ENCODE results near the gene KAT2B. TPM values are rescaled to one million over a fixed set of nuclear protein-coding genes. Genes with fewer than 3 reads are reported as not detected.
"Not testable (repeated sequence)": the region's sequence is repeated elsewhere in the genome, so short reads cannot be mapped to it uniquely, and the experiment has no call there.

KAT2B gene
- 13.2 and 15.2 TPM in 2 replicates for total RNA-seq (2014; rRNA removed)
- polyA plus RNA-seq (2012): 3.1 TPM

DNA sequence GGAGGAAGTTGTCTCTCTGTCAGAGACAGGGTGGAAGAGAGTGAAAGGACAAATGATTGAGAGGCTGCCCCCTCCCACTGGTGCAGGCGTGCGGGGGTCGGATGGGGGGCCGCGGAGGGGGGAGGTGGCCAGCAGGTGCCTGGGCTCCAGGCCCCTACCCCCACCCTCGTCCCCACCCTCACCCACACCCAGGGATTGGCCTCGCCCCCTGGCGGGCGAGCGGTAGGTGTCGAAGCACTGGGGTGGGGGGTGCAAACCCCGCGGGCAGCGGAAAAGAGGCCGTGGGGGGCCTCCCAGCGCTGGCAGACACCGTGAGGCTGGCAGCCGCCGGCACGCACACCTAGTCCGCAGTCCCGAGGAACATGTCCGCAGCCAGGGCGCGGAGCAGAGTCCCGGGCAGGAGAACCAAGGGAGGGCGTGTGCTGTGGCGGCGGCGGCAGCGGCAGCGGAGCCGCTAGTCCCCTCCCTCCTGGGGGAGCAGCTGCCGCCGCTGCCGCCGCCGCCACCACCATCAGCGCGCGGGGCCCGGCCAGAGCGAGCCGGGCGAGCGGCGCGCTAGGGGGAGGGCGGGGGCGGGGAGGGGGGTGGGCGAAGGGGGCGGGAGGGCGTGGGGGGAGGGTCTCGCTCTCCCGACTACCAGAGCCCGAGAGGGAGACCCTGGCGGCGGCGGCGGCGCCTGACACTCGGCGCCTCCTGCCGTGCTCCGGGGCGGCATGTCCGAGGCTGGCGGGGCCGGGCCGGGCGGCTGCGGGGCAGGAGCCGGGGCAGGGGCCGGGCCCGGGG lies at the start of gene KAT2B:
TSS of gene KAT2B (plus strand) at position 682 of the 783 bp plus-strand sequence. CDS start at position 714, 32 bp downstream.
- peak; percentile 64 for DNase-seq (ENCODE audit: low read depth)

DNA sequence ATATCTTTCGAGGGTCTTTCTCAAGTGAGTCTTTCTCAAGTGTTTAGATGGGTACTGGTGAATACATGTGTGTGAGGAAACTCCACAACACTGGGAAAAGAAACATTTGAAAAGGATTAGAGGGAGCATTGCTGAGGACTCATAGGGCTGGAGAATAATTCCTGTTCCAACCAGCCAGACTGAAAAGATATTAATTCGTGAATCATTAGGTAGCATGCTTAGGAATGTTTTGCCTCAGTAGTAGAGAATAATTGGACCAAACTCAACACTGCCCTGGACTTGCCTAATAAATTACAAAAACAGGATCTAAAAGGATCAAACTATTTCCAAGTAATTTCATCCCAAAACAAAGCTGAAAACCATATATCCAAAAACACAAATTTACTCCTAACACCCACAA lies 45.5 kb upstream of the KAT2B start:
- no peak for DNase-seq (ENCODE audit: low read depth)

DNA sequence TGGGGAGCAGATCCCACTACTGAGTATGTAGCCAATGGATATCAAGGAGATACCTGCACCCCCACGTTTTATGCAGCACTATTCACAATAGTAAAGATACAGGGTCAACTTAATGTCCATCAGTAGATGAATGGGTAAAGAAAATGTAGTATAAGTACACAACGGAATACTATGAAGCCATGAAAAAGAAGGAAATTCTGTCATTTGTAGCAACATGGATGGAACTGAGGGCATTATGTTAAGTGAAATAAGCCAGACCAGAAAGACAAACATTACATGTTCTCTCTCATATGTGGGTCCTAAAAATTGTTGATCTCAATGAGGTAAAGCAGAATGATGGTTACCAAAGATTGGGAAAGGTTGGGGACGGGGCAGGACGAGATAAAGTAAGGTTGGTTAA lies 42.7 kb upstream of the KAT2B start:
- no peak for DNase-seq (ENCODE audit: low read depth)

DNA sequence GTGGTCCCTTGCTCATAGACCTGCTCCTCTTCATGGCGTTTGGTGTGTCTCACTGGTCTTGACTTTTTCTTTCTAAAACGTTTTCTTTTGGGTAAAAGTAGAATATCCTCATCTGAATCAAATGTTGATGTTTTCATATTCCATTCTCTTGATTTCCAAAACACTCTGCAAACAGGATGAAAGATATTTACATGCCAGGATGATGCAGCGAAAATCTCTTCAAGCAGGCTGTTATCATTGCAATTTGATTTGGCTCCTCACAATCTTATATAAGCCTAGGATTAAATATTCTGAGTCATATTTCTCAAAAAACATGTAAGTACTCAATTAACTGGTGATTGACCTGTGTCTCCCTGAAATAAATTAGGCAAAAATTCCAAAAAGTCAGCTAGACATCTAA lies 38.3 kb upstream of the KAT2B start:
- DNase-seq (ENCODE audit: low read depth): no peak

DNA sequence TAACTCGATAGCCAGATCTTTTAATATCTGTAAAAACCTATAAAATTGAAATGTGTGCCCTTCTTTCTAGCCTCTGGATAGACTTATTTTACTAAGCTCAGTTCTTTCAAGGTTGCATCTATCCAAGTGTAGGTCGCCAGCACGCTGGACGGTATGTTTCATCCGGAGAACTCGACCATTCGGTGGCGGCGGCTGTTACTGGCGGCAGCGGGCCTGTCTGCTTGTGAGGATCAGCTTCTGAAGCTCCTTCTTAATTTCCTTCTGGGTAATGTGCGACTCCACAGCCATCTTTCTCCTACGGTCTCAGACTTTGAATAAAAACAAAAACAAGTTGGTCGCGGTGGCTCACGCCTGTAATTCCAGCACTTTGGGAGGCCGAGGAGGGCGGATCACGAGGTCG lies 32.3 kb upstream of the KAT2B start:
- DNase-seq (ENCODE audit: low read depth): no peak

GRCh38 chr3:20008646-20009045 lies 31.6 kb upstream of the KAT2B start:
- no peak for DNase-seq (ENCODE audit: low read depth)

GRCh38 chr3:20012164-20012563 lies 28.1 kb upstream of the KAT2B start, which contains the start of gene PP2D1:
PP2D1 (minus strand) TSS chr3:20012264; CDS start chr3:20012072, 192 bp downstream.
- no peak for DNase-seq (ENCODE audit: low read depth)

- DNase-seq (ENCODE audit: low read depth): no peak
Measured at GRCh38 chr3:20013396-20013795, 26.9 kb upstream of the KAT2B start.

GRCh38 chr3:20015525-20015924 lies 24.7 kb upstream of the KAT2B start:
- no peak for DNase-seq (ENCODE audit: low read depth)

DNA sequence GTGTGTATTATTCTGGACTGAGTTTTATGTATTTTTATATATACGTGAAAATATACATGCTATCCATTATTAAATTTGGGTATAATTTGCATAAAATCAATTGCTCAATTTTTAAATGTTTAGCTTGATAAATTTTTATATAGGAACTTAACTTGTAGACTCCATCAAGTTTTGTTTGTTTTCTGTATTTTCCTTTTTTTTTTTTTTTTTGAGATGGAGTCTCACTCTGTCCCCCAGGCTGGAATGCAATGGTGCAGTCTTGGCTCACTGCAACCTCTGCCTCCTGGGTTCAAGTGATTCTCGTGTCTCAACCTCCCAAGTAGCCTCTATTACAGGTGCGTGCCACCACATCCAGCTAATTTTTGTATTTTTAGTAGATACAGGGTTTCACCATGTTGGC lies 24.2 kb upstream of the KAT2B start:
- DNase-seq (ENCODE audit: low read depth): not testable (repeated sequence)

DNA sequence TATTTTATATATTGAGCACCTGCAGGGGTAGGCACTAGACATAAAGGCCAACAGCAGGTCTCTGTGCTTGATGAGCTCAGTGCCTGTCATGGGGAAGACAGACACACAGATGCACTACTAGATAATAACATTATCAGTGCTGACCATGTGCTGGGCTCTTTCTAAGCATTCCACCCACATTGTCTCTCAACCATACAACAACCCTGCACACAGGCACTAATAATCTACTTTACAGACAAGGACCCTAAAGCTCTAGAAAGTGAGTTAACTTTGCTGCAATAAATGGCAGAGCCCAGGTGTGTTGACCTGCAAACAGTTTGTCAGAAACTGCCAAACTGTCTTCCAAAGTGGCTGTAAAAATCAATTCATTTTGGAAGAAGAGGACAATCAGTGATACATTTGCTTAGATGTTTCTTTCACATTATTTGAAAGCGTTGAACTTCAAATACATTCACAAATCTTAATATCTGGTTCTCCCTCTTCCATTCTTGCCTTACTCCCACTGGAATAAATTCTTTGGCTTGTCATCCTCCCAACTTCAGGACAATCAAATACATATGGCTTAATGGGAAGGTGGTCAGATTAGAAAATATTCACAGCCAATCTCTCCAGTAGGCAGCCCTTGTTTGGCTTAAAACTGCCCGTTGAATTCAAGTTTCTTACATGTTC lies 17.2 kb upstream of the KAT2B start:
- DNase-seq (ENCODE audit: low read depth): no peak

- no peak for DNase-seq (ENCODE audit: low read depth)
Measured at GRCh38 chr3:20023623-20024405, 16.4 kb upstream of the KAT2B start.

DNA sequence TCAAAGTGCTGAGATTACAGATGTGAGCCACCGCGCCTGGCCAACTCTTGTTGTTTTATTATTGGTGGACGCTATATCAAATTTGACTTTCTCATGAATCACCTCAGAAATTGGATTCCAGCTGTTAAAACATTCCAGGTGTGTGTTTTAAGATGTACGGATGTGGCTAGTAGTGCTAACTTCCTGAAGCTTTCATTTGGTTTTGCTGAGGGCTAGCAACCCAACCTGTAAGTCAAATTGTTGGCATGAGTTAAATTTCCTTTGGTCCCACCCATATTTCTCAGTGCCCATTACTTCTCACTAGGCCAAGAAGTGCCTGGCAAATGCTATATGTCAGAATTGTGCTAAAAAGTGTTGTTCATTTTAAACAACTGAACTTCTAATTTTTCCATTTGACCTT lies 13.1 kb upstream of the KAT2B start:
- no peak for DNase-seq (ENCODE audit: low read depth)

DNA sequence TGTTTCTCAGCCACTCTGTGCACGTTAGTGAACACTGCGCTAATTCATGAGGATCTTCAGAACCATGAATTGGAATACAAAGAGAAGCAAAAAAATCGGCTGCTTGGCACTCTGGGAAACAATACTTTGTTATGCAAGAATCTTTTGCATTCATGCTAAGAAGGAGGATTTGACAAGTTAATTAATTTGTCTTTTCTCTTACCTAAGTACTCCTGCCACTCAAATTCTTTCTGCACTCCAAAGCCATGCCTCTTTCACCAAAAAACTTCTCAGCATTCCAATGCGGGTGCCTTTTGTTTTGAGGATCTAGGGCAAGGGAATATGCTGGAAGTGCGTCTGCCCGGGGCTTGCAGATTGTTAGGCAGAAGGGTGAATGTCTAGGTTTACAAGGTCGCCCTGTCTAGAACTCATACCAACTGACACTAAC lies 11.3 kb upstream of the KAT2B start:
- no peak for DNase-seq (ENCODE audit: low read depth)

DNA sequence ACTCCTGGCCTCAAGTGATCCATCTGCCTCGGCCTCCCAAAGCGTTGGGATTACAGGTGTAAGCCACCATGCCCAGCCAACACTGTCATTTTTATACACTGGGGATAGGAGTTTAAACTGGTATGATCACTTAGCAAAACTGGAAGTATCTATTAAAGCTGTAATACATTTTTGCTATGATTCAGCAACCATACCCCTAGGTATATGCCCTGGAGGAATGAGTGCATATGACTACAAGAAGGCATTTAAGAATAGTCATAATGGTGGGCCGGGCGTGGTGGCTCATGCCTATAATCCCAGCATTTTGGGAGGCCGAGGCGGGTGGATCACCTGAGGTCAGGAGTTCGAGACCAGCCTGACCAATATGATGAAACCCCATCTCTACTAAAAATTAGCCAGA lies 8.3 kb upstream of the KAT2B start:
- not testable (repeated sequence) for DNase-seq (ENCODE audit: low read depth)

- no peak for DNase-seq (ENCODE audit: low read depth)
Measured at GRCh38 chr3:20035019-20035418, 5.2 kb upstream of the KAT2B start.

DNA sequence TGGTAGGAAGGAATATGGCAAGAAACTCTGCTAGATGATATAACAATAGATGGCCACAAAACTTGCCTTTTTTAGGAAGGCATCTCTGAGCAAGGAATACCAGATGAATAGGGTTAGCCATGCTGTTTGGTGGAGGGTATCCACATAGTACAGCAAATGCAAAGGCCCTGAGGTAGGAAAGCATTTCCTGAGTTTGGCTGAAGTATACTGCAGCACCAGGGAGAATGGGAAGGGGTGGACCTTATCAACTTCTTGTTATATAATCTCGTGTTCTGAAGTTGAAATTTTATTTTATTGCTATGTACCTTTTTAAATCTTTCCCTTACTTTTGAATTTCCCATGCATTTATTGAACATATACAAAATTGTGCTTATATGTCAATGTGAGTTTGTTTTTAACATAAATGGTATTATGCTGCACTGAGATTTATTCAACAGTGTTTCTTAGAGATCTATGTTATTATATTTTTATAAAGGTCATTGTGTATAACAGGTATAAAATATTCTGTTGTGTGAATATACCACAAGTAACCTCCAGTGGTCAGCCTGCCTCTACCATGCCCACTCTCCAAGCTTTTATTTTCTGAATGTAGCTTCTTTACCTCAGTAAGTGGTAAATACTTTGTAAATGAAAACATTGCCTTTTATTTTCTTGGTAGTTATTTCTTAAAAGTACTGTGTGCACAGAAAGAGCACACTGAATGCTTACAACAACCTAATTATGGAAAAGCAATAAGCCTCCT lies 2.8 kb upstream of the KAT2B start:
- no peak for DNase-seq (ENCODE audit: low read depth)

DNA sequence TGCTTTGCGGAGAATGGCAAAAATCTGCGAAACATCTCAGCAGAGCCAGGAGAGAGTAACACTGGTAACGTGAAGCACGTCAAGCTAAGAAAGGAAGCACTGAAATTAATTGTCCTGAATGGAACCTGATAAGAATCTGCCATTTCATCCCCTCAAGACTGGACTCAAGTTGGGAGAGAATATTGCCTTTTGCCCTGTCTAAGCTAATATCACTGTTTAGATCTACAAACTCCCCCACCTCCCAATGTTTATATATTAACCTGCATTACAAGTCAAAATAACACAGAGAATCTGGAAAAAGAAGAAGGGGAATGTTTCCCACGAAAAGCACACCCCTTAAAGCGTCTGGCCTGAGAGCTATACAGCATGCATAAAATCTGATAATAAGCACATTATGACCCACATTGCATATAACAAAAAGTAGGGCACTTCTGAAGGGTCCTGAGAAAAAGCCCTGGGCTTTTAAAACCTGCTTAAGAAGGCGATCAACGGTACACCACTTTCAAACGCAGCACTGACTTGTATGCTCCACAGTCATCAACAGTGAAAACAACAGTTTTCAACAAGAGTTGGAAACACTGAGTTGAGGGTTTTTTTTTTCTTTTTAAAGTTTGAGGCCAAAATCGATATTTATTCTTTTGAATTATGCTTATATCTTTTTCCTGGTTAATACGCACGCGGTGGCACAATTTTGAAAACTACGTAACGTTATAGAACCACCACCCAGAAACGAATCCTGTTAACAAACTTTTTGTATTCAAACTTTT lies 1.4 kb upstream of the KAT2B start:
- no peak for DNase-seq (ENCODE audit: low read depth)

- DNase-seq (ENCODE audit: low read depth): no peak
Measured at GRCh38 chr3:20039466-20039764, 831 bp upstream of the KAT2B start.

DNA sequence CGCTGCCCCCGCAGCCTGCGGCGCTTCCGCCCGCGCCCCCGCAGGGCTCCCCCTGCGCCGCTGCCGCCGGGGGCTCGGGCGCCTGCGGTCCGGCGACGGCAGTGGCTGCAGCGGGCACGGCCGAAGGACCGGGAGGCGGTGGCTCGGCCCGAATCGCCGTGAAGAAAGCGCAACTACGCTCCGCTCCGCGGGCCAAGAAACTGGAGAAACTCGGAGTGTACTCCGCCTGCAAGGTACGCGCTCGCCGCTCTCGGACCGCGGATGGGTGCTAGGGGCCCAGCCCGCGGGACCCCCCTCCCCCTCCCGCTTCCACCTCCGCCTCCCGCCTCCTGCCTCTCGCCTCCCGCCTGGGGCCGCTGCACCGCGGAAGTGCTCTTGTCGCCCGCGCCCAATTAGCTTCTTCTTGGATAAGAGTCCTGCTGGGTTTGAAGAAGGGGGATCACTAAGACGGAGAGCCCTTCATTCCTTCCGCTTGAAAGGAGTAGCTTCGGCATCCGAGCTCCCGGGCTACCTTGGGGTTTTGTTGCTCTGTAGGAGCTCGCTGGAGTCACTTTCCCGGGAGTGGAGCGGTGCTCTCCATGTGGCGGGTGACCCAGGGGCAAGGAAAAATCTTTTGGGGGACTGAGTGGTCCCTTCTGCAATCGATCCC lies 426 bp downstream of the KAT2B start:
- DNase-seq (ENCODE audit: low read depth): peak; percentile 72
